GM10248 (cell line): ENCODE results near the gene ZFR.

ENCODE experiments used
- CTCF ChIA-PET: fragments of 300-600 bp; sonication (Branson Sonifier 250); formaldehyde crosslinking; extraction: SDS; loops from one replicate; lab custom pipeline; 2021; ENCODE audit warnings: antibody characterized with exemption; lab: Yijun Ruan, JAX
- POLR2A ChIA-PET: fragments of 350-650 bp; sonication (Branson Sonifier 250); formaldehyde crosslinking; extraction: SDS; loops from one replicate; lab custom pipeline; 2020; ENCODE audit warnings: antibody characterized with exemption; lab: Yijun Ruan, JAX
- DNase-seq: peaks from one replicate; pipeline ENCODE4 v3.0.0; 2012; ENCODE audit errors: extremely low spot score
- TF ChIP-seq, protein P1 (sequence below): IDR thresholded peaks from 2 replicates; pipeline ENCODE4 v1.5.1; 2012; ENCODE audit warnings: mild to moderate bottlenecking, low read depth; ENCODE audit errors: extremely low read depth, missing control alignments, control extremely low read depth

ZFR gene

GRCh38 chr5:32426440-32427151 lies 17.9 kb downstream of the ZFR start:
- no peak for DNase-seq
- ChIA-PET POLR2A (no interaction called here), CTCF (no interaction called here)
- TF ChIP-seq, protein P1, sequence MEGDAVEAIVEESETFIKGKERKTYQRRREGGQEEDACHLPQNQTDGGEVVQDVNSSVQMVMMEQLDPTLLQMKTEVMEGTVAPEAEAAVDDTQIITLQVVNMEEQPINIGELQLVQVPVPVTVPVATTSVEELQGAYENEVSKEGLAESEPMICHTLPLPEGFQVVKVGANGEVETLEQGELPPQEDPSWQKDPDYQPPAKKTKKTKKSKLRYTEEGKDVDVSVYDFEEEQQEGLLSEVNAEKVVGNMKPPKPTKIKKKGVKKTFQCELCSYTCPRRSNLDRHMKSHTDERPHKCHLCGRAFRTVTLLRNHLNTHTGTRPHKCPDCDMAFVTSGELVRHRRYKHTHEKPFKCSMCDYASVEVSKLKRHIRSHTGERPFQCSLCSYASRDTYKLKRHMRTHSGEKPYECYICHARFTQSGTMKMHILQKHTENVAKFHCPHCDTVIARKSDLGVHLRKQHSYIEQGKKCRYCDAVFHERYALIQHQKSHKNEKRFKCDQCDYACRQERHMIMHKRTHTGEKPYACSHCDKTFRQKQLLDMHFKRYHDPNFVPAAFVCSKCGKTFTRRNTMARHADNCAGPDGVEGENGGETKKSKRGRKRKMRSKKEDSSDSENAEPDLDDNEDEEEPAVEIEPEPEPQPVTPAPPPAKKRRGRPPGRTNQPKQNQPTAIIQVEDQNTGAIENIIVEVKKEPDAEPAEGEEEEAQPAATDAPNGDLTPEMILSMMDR = no peak

GRCh38 chr5:32422697-32423096 lies 21.8 kb downstream of the ZFR start:
- CTCF ChIA-PET = interaction anchor here (1.6 kb wide), 1 partner anchor 10 kb away, joined by 5 read pairs; no protein-coding TSS in a partner anchor
- no peak for DNase-seq
- TF ChIP-seq, protein P1 = no peak
- POLR2A ChIA-PET = no interaction called here

DNA sequence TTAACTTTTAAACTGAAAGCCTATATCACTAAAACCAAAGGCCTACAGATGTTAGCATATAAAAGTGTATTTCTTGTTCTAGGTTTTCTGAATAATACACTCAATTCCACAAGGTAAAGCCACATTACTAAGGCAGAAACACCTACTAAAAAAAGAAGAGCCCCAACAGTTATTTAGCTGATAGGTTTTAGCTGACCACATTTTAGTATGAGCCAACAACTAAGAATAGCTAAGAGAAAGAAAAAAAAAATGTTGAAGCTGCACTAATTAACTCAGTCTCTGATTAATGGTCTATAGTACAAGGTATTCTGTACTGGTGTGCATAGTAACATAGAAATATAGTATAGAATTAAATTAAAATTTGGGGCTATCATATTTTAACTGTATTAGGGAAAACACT lies 23.5 kb downstream of the ZFR start:
- DNase-seq = no peak
- CTCF ChIA-PET = interaction anchor here (0.6 to 2.3 kb wide), 5 partner anchors 11 to 169 kb away, joined by 3 to 7 read pairs (median 4); no protein-coding TSS in a partner anchor
- TF ChIP-seq, protein P1 = no peak

GRCh38 chr5:32420506-32420905 lies 24.0 kb downstream of the ZFR start:
- ChIA-PET CTCF (interaction anchor here (0.7 to 2.3 kb wide), 6 partner anchors 10 to 69 kb away, joined by 3 to 7 read pairs (median 4); no protein-coding TSS in a partner anchor), POLR2A (no interaction called here)
- no peak for DNase-seq
- TF ChIP-seq, protein P1 = no peak

More for the DNA sequence above, 23.5 kb downstream of the ZFR start:
- POLR2A ChIA-PET = no interaction called here

GRCh38 chr5:32419791-32420190 lies 24.7 kb downstream of the ZFR start:
- DNase-seq = no peak
- CTCF ChIA-PET = interaction anchor here (0.7 to 2.3 kb wide), 5 partner anchors 9 to 69 kb away, joined by 3 to 7 read pairs (median 3); no protein-coding TSS in a partner anchor
- POLR2A ChIA-PET = no interaction called here
- TF ChIP-seq, protein P1 = no peak

DNA sequence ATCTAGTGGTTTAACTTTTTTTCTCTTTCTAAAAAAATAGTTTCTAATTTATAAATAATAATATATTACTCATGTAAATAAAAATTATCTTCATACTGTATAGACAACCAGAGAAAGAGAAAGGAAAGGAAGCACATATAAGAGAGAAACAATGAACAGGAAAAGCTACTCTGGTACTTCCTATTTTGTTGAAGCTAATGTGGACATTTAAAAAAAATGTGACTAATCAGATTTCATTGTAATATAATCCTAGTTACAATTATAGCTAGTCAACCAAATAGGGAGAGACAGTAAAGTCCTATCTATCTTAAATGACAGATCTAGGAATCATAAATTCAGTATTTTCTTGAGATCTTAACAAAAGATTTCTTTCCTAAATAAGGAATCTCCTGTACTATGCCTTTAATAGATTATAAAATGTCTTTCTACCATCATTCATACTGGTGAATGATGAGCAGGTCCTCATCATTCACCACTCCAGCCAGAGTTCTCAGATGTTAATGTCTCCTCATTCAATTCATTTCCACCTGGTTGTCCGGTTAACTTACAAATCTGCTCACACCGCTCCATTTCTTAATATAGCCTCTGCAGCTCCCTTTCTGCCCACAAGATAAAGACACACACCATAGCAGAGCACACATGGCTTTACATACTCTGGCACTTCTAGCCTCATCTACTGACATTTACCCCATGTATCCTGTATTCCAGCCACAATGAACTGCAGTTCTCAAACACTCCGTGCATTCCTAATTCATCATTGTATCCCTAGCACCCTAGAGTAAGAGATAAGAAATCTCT lies 30.9 kb downstream of the ZFR start:
- ChIA-PET CTCF (interaction anchor here (1.1 to 1.5 kb wide), 5 partner anchors 9 to 181 kb away, joined by 3 to 8 read pairs (median 4); no protein-coding TSS in a partner anchor), POLR2A (no interaction called here)
- TF ChIP-seq, protein P1 = no peak
- no peak for DNase-seq
